HepG2 (cell line): ENCODE measurements around the gene MFSD2A. TPM values are rescaled to one million over a fixed set of nuclear protein-coding genes. Genes with fewer than 3 reads are reported as not detected.
A peak's percentile ranks its signal among the peaks of the same experiment; 100 is the strongest.

ENCODE experiments used
- CERS6 ChIP-seq: sonication (generic); formaldehyde crosslinking; IDR thresholded peaks from 2 replicates; pipeline ENCODE4 v1.5.0; 2020; ENCODE audit warnings: missing genetic modification reagents
- HNF1B ChIP-seq: sonication (generic); formaldehyde crosslinking; IDR thresholded peaks from 2 replicates; pipeline ENCODE4 v1.5.1; 2020; ENCODE audit warnings: mild to moderate bottlenecking, moderate library complexity, missing genetic modification reagents
- MAZ ChIP-seq, 2 experiments: sonication (generic) in 1 of 2; formaldehyde crosslinking in 1 of 2; IDR thresholded peaks; 2 replicates each; pipeline versions ENCODE4 v1.5.0 to v1.6.1; 2012 to 2020; ENCODE audit warnings: low read depth in 2 of 2, mild to moderate bottlenecking in 2 of 2, borderline replicate concordance in 1 of 2, improper control_type of control experiment in 1 of 2, low read length in 1 of 2, missing genetic modification reagents in 1 of 2, moderate library complexity in 1 of 2
- RAD21 ChIP-seq: fragments of 450-650 bp; formaldehyde crosslinking; IDR thresholded peaks from 2 replicates; pipeline ENCODE4 v1.5.0; 2020; ENCODE audit warnings: mild to moderate bottlenecking
- RFX3 ChIP-seq: IDR thresholded peaks from 2 replicates; pipeline ENCODE4 v1.6.1; 2016; ENCODE audit warnings: missing biosample characterization, missing genetic modification reagents
- RNF2 ChIP-seq: fragments of 450-650 bp; conservative IDR thresholded peaks from 2 replicates; pipeline ENCODE4 v1.6.1; 2016; ENCODE audit warnings: low read depth
- STAG1 ChIP-seq: sonication (generic); formaldehyde crosslinking; IDR thresholded peaks from 2 replicates; pipeline ENCODE4 v1.4.0; 2020; ENCODE audit warnings: missing genetic modification reagents
- TBX2 ChIP-seq: sonication (generic); formaldehyde crosslinking; IDR thresholded peaks from 2 replicates; pipeline ENCODE4 v1.5.0; 2020; ENCODE audit warnings: missing genetic modification reagents, mild to moderate bottlenecking, borderline replicate concordance
- THAP11 ChIP-seq: IDR thresholded peaks from 2 replicates; pipeline ENCODE4 v1.6.1; 2016; ENCODE audit warnings: missing biosample characterization, missing genetic modification reagents
- ZFYVE20 ChIP-seq: sonication (generic); formaldehyde crosslinking; IDR thresholded peaks from 2 replicates; pipeline ENCODE4 v1.8.0; 2023; ENCODE audit warnings: low read depth, mild to moderate bottlenecking, moderate library complexity, missing genetic modification reagents, borderline replicate concordance
- ZNF264 ChIP-seq: sonication (generic); formaldehyde crosslinking; IDR thresholded peaks from 2 replicates; pipeline ENCODE4 v1.4.0; 2020; ENCODE audit warnings: missing genetic modification reagents
- ZNF441 ChIP-seq: sonication (generic); formaldehyde crosslinking; IDR thresholded peaks from 2 replicates; pipeline ENCODE4 v1.7.0; 2021; ENCODE audit warnings: missing genetic modification reagents, borderline replicate concordance
- polyA plus RNA-seq, 8 experiments: library from polyadenylated mRNA; depleted of rRNA in 3 of 8; stranded (reverse) in 7 of 8; unstranded in 1 of 8; fragments of >200 nt; fragmentation: Illumina TruSeq in 4 of 8; extraction: Trizol in 4 of 8; gene quantifications; 2 replicates each; pipeline versions ENCODE4 v1.2.1 to v1.2.3, GENCODE V29; 2011 to 2016; ENCODE audit warnings: low read depth in 4 of 8, missing spikeins in 1 of 8, mixed read lengths in 1 of 8; ENCODE audit not compliant: insufficient read depth in 1 of 8
- total RNA-seq, 5 experiments: library from RNA; depleted of rRNA; stranded (reverse); fragments of >200 nt; fragmentation: Illumina TruSeq; extraction: Trizol; gene quantifications; 2 replicates each; pipeline ENCODE4 v1.2.3, GENCODE V29; 2016; ENCODE audit warnings: low read depth in 1 of 5
- TF ChIP-seq, protein P1 (sequence below): sonication (generic); formaldehyde crosslinking; IDR thresholded peaks from 2 replicates; pipeline ENCODE4 v1.4.0; 2020; ENCODE audit warnings: mild to moderate bottlenecking, missing genetic modification reagents
- TF ChIP-seq, protein P2 (sequence below): sonication (generic); formaldehyde crosslinking; IDR thresholded peaks from 2 replicates; pipeline ENCODE4 v1.5.0; 2020; ENCODE audit warnings: mild to moderate bottlenecking, missing genetic modification reagents, moderate library complexity

MFSD2A gene
- total and polyA plus RNA-seq, 2 of the 13 experiments (the other 11 are each of a cell fraction or from before 2014, with no cell fraction given) = 0.08 TPM; not detected in 1

GRCh38 chr1:39973503-39974135, 18.7 kb downstream of the MFSD2A start (continued):
- TF ChIP-seq, protein P1, sequence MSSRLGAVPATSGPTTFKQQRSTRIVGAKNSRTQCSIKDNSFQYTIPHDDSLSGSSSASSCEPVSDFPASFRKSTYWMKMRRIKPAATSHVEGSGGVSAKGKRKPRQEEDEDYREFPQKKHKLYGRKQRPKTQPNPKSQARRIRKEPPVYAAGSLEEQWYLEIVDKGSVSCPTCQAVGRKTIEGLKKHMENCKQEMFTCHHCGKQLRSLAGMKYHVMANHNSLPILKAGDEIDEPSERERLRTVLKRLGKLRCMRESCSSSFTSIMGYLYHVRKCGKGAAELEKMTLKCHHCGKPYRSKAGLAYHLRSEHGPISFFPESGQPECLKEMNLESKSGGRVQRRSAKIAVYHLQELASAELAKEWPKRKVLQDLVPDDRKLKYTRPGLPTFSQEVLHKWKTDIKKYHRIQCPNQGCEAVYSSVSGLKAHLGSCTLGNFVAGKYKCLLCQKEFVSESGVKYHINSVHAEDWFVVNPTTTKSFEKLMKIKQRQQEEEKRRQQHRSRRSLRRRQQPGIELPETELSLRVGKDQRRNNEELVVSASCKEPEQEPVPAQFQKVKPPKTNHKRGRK (CRISPR knock-in tag) = no peak
- no peak for TF ChIP-seq RFX3
- no peak for TF ChIP-seq ZNF264
- no peak for TF ChIP-seq THAP11 (CRISPR knock-in tag)
- no peak for TF ChIP-seq RNF2
- TF ChIP-seq MAZ (IDR thresholded peaks at IDR 0.05; ENCODE audit: borderline replicate concordance, low read depth, low read length) = no peak
- no peak for TF ChIP-seq MAZ (CRISPR knock-in tag; IDR thresholded peaks at IDR 0.05; ENCODE audit: low read depth)
- TF ChIP-seq TBX2 = no peak
- no peak for TF ChIP-seq CERS6
- peak; percentile 91 for TF ChIP-seq RAD21 (CRISPR knock-in tag)
- peak; percentile 98 for TF ChIP-seq STAG1
- TF ChIP-seq ZNF441 (CRISPR knock-in tag) = no peak
- 0 out of 2 replicates have a peak, but pooled peaks have one; percentile 26 for TF ChIP-seq HNF1B
- no peak for TF ChIP-seq ZFYVE20 (CRISPR knock-in tag)
- TF ChIP-seq, protein P2, sequence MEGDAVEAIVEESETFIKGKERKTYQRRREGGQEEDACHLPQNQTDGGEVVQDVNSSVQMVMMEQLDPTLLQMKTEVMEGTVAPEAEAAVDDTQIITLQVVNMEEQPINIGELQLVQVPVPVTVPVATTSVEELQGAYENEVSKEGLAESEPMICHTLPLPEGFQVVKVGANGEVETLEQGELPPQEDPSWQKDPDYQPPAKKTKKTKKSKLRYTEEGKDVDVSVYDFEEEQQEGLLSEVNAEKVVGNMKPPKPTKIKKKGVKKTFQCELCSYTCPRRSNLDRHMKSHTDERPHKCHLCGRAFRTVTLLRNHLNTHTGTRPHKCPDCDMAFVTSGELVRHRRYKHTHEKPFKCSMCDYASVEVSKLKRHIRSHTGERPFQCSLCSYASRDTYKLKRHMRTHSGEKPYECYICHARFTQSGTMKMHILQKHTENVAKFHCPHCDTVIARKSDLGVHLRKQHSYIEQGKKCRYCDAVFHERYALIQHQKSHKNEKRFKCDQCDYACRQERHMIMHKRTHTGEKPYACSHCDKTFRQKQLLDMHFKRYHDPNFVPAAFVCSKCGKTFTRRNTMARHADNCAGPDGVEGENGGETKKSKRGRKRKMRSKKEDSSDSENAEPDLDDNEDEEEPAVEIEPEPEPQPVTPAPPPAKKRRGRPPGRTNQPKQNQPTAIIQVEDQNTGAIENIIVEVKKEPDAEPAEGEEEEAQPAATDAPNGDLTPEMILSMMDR (CRISPR knock-in tag) = peak; percentile 96
- TF ChIP-seq, all 625 proteins: peak for 20
